GM18499 (cell line): ENCODE data around the gene NOC4L.

ENCODE experiments used
- ATAC-seq: cut with Tn5 transposase; IDR thresholded peaks from one replicate; pipeline ENCODE4 v1.9.1; 2021; ENCODE audit warnings: moderate number of reproducible peaks; ENCODE audit not compliant: insufficient read depth, unreplicated experiment

The NOC4L gene

DNA sequence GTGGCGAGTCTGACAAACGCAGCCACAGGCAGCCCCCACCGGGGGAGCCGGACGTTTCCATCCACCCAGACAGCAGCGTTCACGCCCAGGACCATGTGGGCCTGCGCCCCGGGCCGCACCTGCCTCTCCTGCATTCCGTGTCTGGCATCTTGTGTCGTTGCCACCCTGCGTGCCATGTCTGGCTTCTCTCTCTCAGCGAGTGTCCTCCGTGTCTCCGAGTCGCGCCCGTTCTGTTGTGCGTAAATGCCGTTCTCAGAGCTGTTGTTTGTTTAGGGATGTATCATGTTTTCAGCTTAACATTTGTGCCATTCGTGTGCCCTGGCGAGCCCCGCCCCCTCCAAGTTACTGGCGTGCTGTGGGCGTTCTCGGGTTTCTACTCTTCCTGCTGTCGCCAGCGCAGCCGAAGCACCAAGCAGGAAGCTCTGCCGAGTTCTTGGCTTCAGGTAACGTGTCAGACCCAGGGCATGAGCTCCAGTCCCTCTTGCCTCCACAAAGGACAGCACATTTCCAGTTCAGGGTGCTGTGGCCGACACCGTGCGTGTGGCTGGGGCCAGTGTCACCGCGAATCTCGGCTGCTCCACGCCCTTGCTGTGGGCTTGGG is 34.6 kb downstream of the NOC4L start:
- ATAC-seq = no peak

DNA sequence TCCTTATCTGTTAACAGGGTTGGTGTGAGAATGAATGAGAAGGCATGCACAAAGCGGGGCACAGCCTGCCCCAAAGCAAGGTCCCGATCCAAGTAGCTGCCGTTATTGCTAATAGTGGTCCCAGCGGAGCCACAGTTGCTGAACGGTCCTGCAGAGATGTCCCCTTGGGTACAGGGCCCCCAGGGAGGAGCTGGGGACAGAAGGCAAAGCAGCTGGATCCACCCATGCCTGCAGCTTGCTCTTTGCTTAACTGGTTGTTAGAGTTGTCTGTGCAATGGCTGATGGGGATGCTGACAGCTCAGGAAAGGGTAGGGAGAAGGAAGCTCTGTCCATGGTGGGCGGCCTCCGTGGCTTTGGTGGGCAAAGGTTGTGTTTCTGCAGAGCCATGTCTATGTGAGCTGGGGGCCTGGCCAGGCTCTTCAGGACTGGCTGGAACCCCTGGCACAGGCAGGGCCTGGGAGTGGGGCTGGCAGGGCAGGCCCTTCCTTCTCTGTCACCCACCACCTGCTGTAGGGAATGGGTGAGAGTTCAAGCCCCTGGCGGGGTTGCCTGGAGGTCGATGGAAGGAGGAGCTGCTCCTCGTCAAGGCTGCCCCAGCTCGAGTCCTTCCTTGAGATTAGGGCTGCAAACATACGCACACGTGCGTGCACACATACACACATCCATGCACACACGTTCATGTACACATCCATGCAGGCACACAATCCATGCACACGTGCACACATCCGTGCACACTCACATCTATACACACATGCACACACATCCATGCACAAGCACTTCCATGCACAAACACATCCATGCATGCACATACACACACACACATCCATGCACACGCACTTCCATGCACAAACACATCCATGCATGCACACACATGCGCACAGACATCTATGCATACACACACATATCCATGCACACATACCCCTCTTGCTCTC is 35.4 kb downstream of the NOC4L start:
- no peak for ATAC-seq

DNA sequence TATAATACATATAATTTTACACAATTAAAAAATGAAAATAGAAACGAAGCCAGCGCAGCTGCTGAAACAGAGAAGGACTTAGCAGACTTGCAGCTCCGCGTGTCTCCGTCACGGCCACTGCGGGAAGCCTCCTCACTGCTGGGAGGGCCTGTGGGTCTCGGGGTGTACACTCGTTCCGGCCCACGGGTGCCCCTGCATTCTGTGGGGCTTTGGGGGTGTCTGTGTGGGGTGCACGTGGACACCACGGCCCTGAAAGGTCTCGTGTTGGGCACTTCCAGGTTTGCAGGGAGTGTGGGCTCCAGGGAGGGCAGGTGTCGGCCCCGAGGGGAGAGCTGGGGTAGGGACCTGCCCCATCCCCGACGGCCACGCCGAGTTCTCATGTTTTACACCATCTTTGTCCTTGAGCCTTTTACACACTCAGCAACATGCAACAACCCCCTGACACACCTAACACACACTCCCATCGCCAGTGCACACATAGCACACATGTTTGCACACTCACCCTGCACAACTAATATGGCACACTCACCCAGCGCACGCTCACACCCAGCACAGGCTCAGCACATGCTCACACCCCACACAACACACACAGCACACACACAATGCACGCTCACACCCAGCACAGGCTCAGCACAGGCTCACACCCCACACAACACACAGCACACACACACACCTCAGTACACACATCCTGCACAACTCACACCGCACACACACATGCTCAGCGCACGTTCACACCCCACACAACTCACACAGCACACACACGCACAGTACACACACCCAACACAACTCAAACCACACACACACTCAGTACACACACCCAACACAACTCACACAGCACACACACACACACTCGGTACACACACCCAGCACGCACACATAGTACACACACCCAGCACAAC is 36.6 kb downstream of the NOC4L start:
- ATAC-seq = no peak

DNA sequence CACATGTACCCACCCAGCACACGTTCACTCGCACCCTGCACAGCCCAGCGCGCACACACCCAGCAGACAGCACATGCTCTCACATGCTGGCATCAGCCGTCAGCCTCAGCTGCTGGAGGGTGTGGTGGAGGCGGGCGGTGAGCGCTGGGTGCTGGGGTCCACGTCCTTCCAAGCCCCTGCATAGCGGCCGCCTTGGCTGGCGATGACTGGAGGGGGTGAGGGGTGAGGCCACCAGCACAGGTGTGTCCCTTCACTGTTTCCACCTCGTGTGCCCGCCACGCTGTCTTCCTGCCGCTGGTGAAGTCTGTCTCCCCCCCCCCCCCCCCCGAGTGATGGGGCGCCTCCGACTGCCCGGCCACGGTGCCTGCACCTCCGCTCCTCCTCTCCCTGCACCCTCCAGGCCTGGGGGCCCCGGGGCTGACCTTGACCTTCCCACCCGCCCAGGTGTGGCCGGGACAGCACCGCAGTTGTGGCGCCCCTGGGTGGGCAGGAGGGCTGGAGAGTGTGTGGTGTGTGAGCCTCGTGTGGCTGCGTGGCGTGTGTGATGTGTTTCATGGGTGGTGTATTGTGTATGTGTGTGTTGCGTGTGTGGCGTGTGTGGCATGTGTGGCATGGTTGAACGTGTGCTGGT is 37.4 kb downstream of the NOC4L start:
- no peak for ATAC-seq

DNA sequence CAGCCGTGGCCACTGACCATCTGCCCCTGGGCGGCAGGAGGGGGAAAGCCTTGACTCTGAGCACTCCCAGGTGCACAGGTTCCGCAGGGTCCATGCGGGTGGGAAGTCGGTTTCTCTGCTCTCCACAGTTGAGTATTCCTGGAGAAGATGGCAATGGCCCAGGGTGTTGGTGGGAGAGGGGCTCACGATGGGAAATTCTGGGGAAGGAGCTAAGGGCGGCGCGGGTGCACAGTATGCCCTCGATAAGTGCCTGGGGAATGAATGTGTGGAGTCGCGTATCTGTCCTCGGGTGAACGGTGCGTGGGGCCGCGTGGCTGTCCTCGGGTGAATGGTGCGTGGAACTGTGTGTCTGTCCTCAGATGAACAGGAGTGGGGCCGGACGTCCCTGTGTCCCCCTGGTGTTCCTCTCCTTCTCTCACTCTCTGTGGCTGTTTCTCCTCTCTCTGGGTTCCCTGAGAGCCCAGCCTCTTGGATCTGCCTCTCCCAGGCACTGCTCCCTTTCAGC is 38.0 kb downstream of the NOC4L start:
- no peak for ATAC-seq

DNA sequence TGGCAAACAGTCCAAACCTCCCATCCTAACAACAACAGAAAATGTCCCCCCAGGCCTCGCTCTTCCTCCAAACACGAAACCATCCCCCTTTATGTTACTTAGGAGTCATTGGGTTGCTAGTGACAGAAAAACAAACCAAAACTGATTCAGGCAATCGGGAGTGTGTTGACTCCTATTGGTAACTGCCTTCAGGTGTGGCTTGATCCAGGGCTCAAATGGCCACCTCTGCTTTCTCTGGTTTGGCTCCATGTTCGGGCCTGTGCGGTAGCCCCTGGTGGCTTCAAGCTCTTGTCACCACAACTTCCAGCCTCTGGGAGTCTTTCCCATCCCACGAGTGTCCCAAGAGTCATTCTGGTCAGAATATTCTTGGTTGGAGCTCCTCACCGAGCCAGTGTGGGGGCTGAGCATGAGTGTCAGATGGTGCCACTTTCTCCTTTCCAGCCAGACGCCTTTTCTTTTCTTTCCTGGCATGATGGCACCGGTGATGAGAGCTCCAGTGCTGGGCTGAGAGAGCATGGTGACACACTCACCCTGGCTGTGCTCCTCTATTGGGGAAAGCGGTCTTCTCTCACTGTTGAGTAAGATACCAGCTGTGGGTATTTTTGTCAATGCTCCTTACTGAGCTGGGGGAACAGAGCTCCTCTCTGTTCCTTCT is 38.6 kb downstream of the NOC4L start:
- no peak for ATAC-seq

DNA sequence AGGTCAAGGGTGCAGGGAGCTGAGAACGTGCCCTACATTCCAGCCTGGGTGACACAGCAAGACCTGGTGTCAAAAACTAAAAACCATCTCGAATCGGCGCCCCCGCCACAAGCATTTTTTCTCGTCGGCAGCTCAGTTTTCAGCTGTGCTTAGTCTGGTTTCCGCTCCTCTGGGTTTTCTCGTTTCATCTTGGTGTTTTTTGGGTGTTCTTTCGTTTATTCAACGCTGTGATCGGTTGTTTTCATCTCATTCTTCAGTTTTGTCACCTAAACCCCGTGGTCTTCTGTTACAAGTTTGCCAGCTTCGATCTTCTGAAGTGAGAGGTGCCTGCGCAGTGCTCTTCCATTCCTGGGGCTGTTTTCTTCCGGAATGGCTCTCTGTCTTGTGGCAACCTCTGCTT is 41.4 kb downstream of the NOC4L start:
- no peak for ATAC-seq

DNA sequence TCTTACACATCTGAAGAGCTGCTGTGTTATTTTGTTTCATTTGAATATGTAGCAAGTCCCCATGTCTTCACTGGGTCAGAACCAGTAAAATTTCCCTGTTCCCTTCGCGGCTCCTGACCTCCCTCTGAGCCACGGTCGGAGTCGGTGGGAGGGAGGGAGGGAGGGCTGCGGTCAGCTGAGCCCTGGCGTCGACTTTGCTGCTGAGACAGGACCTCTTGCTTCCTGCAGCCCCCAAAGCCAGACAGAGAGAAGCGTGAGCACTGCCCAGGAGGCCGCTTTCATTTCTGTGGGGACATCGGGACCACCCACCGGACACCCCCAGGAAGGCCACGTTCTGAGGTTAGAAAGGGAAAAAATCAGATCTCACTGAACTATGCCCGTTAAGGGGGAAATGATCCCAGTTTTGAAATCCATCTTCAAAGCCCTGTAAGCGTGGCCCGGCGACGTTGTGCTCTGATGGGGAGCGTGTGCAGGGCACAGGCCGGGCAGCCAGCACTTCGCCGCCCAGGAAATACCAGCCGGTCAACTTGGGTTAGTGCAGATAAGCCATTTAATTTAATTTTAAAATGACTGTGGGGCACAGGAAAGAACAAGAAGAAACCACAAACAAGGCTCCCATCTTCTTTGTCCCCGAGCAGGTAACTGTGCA is 42.1 kb downstream of the NOC4L start:
- ATAC-seq = no peak

DNA sequence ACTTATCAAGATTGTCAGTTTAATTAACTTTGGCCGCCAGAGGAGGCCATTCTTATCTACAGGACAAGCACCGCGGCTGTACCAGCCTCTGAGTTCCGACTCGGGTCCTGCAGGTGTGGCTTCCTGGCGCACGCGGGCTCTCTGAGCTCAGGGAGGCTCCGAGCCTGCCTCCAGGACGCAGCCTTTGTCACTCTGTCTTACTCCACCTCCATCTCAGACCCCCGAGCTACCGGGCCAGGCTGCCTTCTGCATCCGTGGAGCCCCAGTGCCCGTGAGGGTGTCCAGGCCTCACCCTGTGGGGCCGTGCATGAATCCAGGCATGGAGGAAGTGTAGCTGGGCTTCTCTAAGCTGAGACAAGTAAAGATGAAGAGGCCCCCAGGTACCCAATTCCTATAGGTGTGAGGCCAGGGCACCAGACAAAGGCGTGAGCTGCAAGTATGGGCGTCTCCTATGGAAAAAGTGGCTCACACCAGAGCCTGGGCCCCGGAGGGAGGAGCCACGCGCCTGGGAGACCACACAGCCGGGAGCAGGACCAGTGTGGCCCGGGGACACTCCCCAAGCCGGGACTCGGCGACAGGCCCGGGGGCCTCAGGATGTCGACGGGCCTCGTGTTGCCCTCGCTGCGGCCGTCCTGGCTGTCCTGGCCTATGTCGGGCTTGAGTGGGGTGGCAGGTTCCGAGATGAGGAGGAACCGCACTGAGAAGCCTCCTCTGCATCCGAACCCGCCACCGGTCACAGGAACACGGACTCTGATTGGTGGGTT is 42.8 kb downstream of the NOC4L start:
- no peak for ATAC-seq

DNA sequence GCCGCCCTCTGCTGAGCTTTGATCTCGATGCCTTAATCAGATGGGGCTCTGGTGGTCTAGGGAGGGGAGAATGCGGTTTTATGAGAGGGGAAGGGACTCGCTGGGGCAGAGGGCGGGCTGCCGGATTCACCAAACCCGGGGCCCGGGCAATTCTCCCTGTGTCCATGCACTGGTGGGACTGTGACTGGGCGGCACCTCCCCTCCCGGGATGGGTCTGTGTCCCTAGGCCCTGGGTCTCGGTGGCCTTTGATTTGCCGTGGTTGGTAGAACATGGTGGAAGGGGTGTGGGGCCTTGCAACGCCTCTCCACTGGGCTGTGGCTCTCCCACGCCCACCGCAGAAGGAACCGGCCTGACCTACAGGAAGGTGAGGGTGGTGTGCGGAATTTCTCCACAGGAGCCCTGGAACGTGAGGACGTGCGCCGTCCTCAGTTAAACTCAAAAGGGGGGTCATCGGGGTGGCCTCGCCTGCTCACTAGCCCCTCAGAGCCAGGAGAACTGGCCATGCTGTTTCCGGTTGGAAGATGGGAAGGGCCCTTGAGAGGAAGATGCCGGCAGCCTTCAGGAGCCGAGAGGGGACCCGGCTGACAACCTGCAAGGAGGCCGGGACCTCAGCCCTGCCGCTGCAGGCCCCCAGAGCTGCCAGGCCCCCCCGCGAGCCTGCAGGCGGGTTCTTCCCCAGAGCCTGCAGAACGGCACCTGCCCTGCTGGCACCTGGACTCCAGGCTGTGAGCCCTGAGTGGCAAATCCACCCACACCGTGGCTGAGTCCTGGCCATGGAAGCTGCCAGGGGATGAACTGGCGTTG is 43.6 kb downstream of the NOC4L start:
- no peak for ATAC-seq

DNA sequence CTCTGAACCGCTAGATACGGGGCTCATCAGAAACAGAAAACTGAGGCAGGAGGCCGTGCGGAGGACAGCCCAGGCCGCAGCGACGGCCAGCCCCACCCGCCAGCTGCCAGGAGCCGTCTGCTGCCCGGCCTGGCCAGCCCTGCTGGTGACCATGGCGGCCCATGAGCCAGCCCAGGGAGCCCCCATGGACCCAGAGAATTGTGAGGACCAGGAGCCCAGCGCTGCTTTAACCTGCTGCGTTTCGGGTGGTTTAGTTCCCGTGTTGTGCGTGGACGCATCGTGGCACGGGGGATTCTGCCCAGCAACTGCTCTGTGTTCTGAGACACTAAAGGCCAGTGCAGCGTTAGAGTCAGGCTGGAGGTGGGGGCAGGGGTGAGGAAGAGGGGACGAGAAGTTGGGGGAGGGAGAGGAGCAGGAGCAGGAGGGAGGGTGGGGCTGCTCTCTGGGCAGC is 44.2 kb downstream of the NOC4L start:
- ATAC-seq = no peak

DNA sequence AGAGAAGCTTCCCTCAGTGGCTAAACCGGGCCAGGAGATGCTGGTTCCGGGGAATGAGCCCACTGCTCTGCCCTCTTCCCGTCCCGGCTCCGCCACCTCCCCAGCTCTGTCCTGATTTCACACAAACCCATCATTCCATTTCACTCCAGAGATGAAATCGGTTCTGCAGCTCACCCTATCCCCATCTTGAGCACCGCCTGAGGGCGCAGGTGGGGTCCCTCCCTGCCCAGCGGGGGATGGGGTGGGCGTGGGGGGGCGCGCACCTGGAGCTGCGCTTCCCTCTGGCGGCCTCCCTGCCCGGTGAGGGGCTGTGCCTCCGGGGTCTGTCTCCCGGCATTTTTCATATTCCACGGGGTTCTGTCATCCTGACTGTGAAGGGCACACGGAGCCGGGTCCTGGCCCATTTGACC is 44.7 kb downstream of the NOC4L start:
- no peak for ATAC-seq

DNA sequence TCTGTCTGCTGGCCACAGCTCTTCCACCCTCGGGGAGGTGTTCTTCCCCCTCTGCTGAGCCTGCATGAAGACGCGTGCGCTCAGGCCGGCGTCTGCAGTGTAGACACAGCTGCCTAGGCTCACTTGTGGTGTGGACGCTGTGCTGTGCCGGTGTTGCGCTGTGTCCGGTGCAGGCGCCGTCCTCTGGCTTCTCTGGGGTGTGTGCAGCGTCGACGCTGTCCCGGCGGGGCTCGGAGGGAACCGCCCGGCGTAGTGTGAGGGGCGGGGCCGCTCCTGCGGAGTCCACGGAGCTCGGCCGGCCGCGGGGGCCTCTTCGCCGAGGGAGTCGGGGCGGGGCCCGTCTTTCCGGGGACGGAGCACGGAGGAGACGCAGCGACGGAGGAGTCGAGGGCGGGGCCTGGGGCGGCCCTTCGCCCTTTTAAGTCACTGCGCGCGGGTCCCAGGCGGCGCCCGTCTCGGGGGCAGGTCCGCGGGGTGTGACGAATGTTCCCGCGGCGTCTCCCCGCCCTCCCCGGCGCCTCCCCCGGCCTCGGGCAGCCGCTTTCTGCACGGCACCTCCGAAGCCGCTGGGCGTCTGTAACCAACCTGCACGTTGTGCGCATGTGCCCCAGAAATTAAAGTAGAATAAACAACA is 45.2 kb downstream of the NOC4L start:
- ATAC-seq = no peak

DNA sequence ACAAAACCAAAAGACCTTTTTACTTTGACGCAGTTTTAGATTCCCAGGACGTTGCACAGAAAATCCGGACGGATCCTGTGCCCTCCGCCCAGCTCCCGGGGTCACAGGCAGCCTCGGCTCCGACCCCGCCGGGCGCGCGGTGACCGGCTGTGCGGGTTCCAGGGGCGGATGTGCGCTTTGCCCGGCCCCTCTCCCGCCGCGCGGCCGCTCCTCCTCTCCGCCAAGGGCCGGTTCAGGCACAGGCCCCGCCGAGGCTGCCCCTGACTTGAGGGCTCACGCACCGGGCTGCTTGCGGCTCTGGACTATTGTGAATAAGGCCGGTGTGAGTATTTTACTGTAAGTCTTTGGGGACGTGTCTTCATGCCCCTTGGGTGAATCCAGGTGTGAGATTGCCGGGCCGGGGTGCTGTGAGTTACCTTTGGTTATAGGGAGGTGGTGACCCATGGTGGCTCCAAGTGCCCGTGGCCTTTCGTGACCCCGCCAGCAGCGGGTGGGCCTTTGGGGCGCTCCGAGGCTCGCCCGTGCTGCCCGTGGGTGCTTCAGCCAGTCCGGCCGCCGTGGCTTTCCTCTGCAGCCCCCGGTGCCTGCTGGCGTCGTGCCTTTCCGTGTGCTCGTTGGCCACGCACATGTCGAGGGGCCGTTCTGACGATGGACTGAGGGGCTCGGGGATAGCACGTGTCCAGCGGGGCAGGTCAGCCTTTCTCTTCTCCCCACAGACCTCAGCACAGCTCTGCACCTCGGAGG is 45.9 kb downstream of the NOC4L start:
- no peak for ATAC-seq

DNA sequence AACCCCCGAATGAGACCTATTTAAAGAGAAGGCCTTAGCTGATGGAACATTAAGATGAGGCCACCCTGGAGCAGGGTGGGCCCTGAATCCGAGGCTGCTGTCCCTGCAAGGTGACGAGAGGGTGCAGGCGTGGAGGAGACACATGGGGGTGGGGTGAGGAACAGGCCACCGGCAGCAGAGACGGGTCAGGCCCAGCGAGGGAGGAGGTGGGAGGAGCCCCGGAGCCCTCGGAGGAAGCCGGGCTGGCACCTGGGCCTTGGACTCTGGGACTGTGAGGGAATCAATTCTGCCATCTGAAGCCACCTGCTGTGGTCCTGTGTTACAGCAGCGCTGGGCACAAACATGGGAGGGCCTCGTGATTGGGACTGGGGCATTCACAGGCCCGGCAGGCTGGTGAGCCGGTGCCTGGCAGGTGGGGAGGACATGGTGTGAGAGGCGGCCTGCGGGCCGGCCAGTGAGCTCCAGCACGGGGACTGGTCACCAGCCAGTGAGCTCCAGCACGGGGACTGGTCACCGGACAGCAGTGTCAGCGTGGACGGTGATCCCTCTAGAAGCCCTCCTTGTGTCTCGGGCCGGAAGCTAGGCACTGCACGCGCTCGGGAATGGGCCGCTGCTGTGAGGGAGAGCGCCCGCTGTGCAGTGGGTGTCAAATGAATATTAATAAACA is 46.7 kb downstream of the NOC4L start:
- ATAC-seq = no peak
